HEK293 (cell line): ENCODE results near the gene TMEM164.

ENCODE experiments used
- CTCF ChIA-PET: fragments of 350-600 bp; formaldehyde crosslinking; extraction: SDS; loops from one replicate; lab custom pipeline; 2021; ENCODE audit warnings: antibody characterized with exemption; lab: Yijun Ruan, JAX
- POLR2A ChIA-PET: fragments of 300-600 bp; formaldehyde crosslinking; extraction: SDS; loops from one replicate; lab custom pipeline; 2020; ENCODE audit warnings: antibody characterized with exemption, inconsistent platforms; lab: Yijun Ruan, JAX
- H3K27ac ChIP-seq: fragments of 200-500 bp; sonication (Bioruptor generic); 2 replicates; pipeline ENCODE4 v1.5.1; 2014; ENCODE audit warnings: low read depth, low read length, control low read depth, inconsistent platforms; ENCODE audit errors: extremely low read depth
- H3K36me3 ChIP-seq, 2 experiments: fragments of 200-500 bp in 1 of 2; sonication (Bioruptor generic) in 1 of 2; 1 replicate in 1 of 2; 2 replicates in 1 of 2; pipeline ENCODE4 v1.5.1; 2014 to 2017; ENCODE audit warnings: inconsistent platforms in 2 of 2, low read length in 2 of 2; ENCODE audit not compliant: control insufficient read depth in 2 of 2, insufficient read depth in 1 of 2
- H3K4me1 ChIP-seq: fragments of 200-500 bp; sonication (Bioruptor generic); 2 replicates; pipeline ENCODE4 v1.5.1; 2014; ENCODE audit warnings: mild to moderate bottlenecking, low read length, inconsistent platforms; ENCODE audit not compliant: control insufficient read depth, insufficient read depth
- H3K4me3 ChIP-seq: 2 replicates; pipeline ENCODE4 v1.5.1; 2011; ENCODE audit warnings: low read depth, mild to moderate bottlenecking, control low read depth, low read length, moderate library complexity
- H3K9me3 ChIP-seq: fragments of 200-500 bp; sonication (Bioruptor generic); 2 replicates; pipeline ENCODE4 v1.5.1; 2014; ENCODE audit warnings: low read depth, low read length, inconsistent platforms; ENCODE audit not compliant: control insufficient read depth, insufficient read depth
- KLF1 ChIP-seq: fragments of 450-650 bp; formaldehyde crosslinking; IDR thresholded peaks from 2 replicates; pipeline ENCODE4 v1.5.1; 2016; ENCODE audit warnings: missing biosample characterization, missing genetic modification characterization
- PRDM1 ChIP-seq: fragments of 450-650 bp; formaldehyde crosslinking; IDR thresholded peaks from 2 replicates; pipeline ENCODE4; 2016; ENCODE audit warnings: missing biosample characterization, missing genetic modification characterization
- ZBTB26 ChIP-seq: fragments of 450-650 bp; formaldehyde crosslinking; optimal IDR thresholded peaks from 2 replicates; pipeline ENCODE3; 2016; ENCODE audit warnings: missing biosample characterization, mild to moderate bottlenecking, missing genetic modification characterization
- ZNF26 ChIP-seq: fragments of 450-650 bp; formaldehyde crosslinking; IDR thresholded peaks from 2 replicates; pipeline ENCODE4 v1.5.1; 2016; ENCODE audit warnings: missing biosample characterization, missing genetic modification characterization
- ZNF513 ChIP-seq: fragments of 450-650 bp; IDR thresholded peaks from 2 replicates; pipeline ENCODE4 v1.5.1; 2018; ENCODE audit warnings: missing biosample characterization, missing genetic modification characterization
- ZNF555 ChIP-seq: fragments of 450-650 bp; formaldehyde crosslinking; conservative IDR thresholded peaks from 2 replicates; pipeline ENCODE4 v1.5.1; 2017; ENCODE audit warnings: missing biosample characterization, mild to moderate bottlenecking, missing genetic modification characterization, inconsistent platforms
- ZNF560 ChIP-seq: fragments of 450-650 bp; formaldehyde crosslinking; IDR thresholded peaks from 2 replicates; pipeline ENCODE4 v1.5.1; 2017; ENCODE audit warnings: missing biosample characterization, missing genetic modification characterization, borderline replicate concordance
- ZNF639 ChIP-seq: fragments of 450-650 bp; formaldehyde crosslinking; IDR thresholded peaks from 2 replicates; pipeline ENCODE4 v1.5.1; 2016; ENCODE audit warnings: missing biosample characterization, missing genetic modification characterization
- TF ChIP-seq, protein P1 (sequence below): fragments of 450-650 bp; formaldehyde crosslinking; IDR thresholded peaks from 2 replicates; pipeline ENCODE4; 2016; ENCODE audit warnings: missing biosample characterization, missing genetic modification characterization
- TF ChIP-seq, protein P2 (sequence below): fragments of 450-650 bp; formaldehyde crosslinking; IDR thresholded peaks from 2 replicates; pipeline ENCODE4 v1.5.1; 2016; ENCODE audit warnings: missing biosample characterization, missing genetic modification characterization, borderline replicate concordance

The TMEM164 gene

GRCh38 chrX:110006821-110007375 lies 4.0 kb downstream of the TMEM164 start:
- CTCF ChIA-PET, result interaction anchor here (1.4 to 2.3 kb wide), 2 partner anchors 140 kb away, joined by 6 to 8 read pairs; no protein-coding TSS in a partner anchor
- H3K27ac ChIP-seq, result no peak overlapping the region
- H3K4me3 ChIP-seq, result no peak overlapping the region
- peaks cover 0 to 10% of the 10 kb centered on the region in 2 experiments; a peak in 1 of 3 replicates for H3K36me3 ChIP-seq
- H3K4me1 ChIP-seq, result peaks cover 3% of the 10 kb centered on the region
- H3K9me3 ChIP-seq, result no peaks in the 10 kb centered on the region
- TF ChIP-seq PRDM1 (0 out of 2 replicates have a peak, but pooled peaks have one; percentile 13), ZNF555 (tag by site-specific recombination) (no peak)
- POLR2A ChIA-PET, result no interaction called here

GRCh38 chrX:110008011-110008635 lies 5.2 kb downstream of the TMEM164 start:
- peaks cover 3% of the 10 kb centered on the region for H3K4me1 ChIP-seq
- H3K27ac ChIP-seq, result no peak overlapping the region
- no peak overlapping the region for H3K4me3 ChIP-seq
- no peaks in the 10 kb centered on the region for H3K9me3 ChIP-seq
- H3K36me3 ChIP-seq, result peaks cover 0 to 17% of the 10 kb centered on the region in 2 experiments; a peak in 1 of 3 replicates
- POLR2A ChIA-PET, result no interaction called here
- no peak for TF ChIP-seq KLF1 (tag by site-specific recombination)
- TF ChIP-seq ZBTB26 (tag by site-specific recombination), result no peak
- TF ChIP-seq ZNF513 (tag by site-specific recombination), result no peak
- TF ChIP-seq, protein P1, sequence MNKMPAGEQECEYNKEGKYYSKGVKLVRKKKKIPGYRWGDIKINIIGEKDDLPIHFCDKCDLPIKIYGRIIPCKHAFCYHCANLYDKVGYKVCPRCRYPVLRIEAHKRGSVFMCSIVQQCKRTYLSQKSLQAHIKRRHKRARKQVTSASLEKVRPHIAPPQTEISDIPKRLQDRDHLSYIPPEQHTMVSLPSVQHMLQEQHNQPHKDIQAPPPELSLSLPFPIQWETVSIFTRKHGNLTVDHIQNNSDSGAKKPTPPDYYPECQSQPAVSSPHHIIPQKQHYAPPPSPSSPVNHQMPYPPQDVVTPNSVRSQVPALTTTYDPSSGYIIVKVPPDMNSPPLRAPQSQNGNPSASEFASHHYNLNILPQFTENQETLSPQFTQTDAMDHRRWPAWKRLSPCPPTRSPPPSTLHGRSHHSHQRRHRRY (tag by site-specific recombination), result no peak
- TF ChIP-seq ZNF26 (tag by site-specific recombination), result no peak
- TF ChIP-seq ZNF560 (tag by site-specific recombination), result no peak
- TF ChIP-seq, protein P2, sequence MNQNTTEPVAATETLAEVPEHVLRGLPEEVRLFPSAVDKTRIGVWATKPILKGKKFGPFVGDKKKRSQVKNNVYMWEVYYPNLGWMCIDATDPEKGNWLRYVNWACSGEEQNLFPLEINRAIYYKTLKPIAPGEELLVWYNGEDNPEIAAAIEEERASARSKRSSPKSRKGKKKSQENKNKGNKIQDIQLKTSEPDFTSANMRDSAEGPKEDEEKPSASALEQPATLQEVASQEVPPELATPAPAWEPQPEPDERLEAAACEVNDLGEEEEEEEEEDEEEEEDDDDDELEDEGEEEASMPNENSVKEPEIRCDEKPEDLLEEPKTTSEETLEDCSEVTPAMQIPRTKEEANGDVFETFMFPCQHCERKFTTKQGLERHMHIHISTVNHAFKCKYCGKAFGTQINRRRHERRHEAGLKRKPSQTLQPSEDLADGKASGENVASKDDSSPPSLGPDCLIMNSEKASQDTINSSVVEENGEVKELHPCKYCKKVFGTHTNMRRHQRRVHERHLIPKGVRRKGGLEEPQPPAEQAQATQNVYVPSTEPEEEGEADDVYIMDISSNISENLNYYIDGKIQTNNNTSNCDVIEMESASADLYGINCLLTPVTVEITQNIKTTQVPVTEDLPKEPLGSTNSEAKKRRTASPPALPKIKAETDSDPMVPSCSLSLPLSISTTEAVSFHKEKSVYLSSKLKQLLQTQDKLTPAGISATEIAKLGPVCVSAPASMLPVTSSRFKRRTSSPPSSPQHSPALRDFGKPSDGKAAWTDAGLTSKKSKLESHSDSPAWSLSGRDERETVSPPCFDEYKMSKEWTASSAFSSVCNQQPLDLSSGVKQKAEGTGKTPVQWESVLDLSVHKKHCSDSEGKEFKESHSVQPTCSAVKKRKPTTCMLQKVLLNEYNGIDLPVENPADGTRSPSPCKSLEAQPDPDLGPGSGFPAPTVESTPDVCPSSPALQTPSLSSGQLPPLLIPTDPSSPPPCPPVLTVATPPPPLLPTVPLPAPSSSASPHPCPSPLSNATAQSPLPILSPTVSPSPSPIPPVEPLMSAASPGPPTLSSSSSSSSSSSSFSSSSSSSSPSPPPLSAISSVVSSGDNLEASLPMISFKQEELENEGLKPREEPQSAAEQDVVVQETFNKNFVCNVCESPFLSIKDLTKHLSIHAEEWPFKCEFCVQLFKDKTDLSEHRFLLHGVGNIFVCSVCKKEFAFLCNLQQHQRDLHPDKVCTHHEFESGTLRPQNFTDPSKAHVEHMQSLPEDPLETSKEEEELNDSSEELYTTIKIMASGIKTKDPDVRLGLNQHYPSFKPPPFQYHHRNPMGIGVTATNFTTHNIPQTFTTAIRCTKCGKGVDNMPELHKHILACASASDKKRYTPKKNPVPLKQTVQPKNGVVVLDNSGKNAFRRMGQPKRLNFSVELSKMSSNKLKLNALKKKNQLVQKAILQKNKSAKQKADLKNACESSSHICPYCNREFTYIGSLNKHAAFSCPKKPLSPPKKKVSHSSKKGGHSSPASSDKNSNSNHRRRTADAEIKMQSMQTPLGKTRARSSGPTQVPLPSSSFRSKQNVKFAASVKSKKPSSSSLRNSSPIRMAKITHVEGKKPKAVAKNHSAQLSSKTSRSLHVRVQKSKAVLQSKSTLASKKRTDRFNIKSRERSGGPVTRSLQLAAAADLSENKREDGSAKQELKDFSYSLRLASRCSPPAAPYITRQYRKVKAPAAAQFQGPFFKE (tag by site-specific recombination), result no peak
- no peak for TF ChIP-seq ZNF639
- CTCF ChIA-PET, result interaction anchor here (0.7 to 1.4 kb wide), 2 partner anchors 138 to 387 kb away, joined by 3 to 6 read pairs; no protein-coding TSS in a partner anchor
